Dermis lymphatic vessel endothelial cell (primary cell): ENCODE results near the gene CACNG8. TPM values are rescaled to one million over a fixed set of nuclear protein-coding genes. Genes with fewer than 3 reads are reported as not detected.

ENCODE experiments used
- total RNA-seq: library from RNA; depleted of rRNA; stranded (reverse); fragments of >200 nt; gene quantifications from 2 replicates; pipeline ENCODE4 v1.2.1, GENCODE V29; 2014

The CACNG8 gene
- under 0.01 and 0.17 TPM in 2 replicates for total RNA-seq

GRCh38 chr19:53962887-53963431 is at the start of gene CACNG8:
Gene CACNG8, plus strand, starts transcription at chr19:53962937.

GRCh38 chr19:53991224-53992113 is 28.7 kb downstream of the CACNG8 start, which contains the start of gene CACNG6:
Gene CACNG6, plus strand, starts transcription at chr19:53991637. Its CDS starts 1,241 bp downstream, at chr19:53992878.

Other genes starting within 250 kb of the CACNG8 start
- 0.22 and 0.43 TPM in 2 replicates for gene NLRP12, start 138.6 kb upstream of the CACNG8 start, total RNA-seq
- gene MYADM, start 95.1 kb upstream of the CACNG8 start, total RNA-seq = 6.0 and 11.6 TPM in 2 replicates
- not detected in 2 replicates for gene PRKCG, start 80.7 kb upstream of the CACNG8 start, total RNA-seq
- gene CACNG7, start 53.7 kb upstream of the CACNG8 start, total RNA-seq = not detected in 2 replicates
- gene CACNG6, start 28.7 kb downstream of the CACNG8 start, total RNA-seq = 0.54 and 0.69 TPM in 2 replicates
- gene VSTM1, start 101.0 kb downstream of the CACNG8 start, total RNA-seq = not detected in 2 replicates
- not detected in 2 replicates for gene TARM1, start 118.4 kb downstream of the CACNG8 start, total RNA-seq
- gene OSCAR, start 137.9 kb downstream of the CACNG8 start, total RNA-seq = not detected in 2 replicates
- 14.5 and 18.1 TPM in 2 replicates for gene NDUFA3, start 139.9 kb downstream of the CACNG8 start, total RNA-seq
- gene TFPT, start 152.7 kb downstream of the CACNG8 start, total RNA-seq = 18.8 and 21.1 TPM in 2 replicates
- 48.8 and 54.8 TPM in 2 replicates for gene PRPF31, start 152.8 kb downstream of the CACNG8 start, total RNA-seq
- 5.7 and 9.2 TPM in 2 replicates for gene CNOT3, start 174.8 kb downstream of the CACNG8 start, total RNA-seq
- gene LENG1, start 196.8 kb downstream of the CACNG8 start, total RNA-seq = 4.9 and 5.7 TPM in 2 replicates
- gene TMC4, start 210.2 kb downstream of the CACNG8 start, total RNA-seq = 0.34 and 0.54 TPM in 2 replicates
- 6.6 and 8.7 TPM in 2 replicates for gene MBOAT7, start 226.6 kb downstream of the CACNG8 start, total RNA-seq
- 40.1 and 41.5 TPM in 2 replicates for gene TSEN34, start 228.4 kb downstream of the CACNG8 start, total RNA-seq
- gene RPS9, start 237.9 kb downstream of the CACNG8 start, total RNA-seq = 3,120 and 3,598 TPM in 2 replicates